H1 (cell line): ENCODE data around the gene TCP11. TPM values are rescaled to one million over a fixed set of nuclear protein-coding genes. Genes with fewer than 3 reads are reported as not detected.

Source experiments
- CTCF ChIA-PET: fragments of 300-600 bp; sonication (Branson Sonifier 250); formaldehyde crosslinking; loops from one replicate; lab custom pipeline; 2021; ENCODE audit not compliant: partially characterized antibody; lab: Charles Lee
- POLR2A ChIA-PET: fragments of 300-600 bp; sonication (Branson Sonifier 250); formaldehyde crosslinking; loops from one replicate; lab custom pipeline; 2021; ENCODE audit warnings: inconsistent platforms; ENCODE audit not compliant: partially characterized antibody; lab: Charles Lee
- DNase-seq, 2 experiments: peaks; one replicate each; pipeline versions ENCODE4 v3.0.0 to v3.0.0-alpha.2; 2010 to 2022; ENCODE audit warnings: low spot score in 2 of 2, low read depth in 1 of 2, mixed read lengths in 1 of 2
- FAIRE-seq: peaks from 2 replicates; lab custom pipeline; 2011; peaks lifted over from hg19 to GRCh38; lab: Jason Lieb, UNC
- H2AFZ ChIP-seq: 2 replicates; pipeline ENCODE4 v1.8.1; 2012; ENCODE audit warnings: low read length, inconsistent platforms
- H2AK5ac ChIP-seq: 2 replicates; pipeline ENCODE4 v1.6.1; 2013; ENCODE audit warnings: low read depth, low read length
- H2BK120ac ChIP-seq: replicated peaks from 2 replicates; pipeline ENCODE3; 2013; ENCODE audit warnings: low read depth, low read length, inconsistent platforms
- H2BK12ac ChIP-seq: 2 replicates; pipeline ENCODE4 v1.6.1; 2013; ENCODE audit warnings: low read depth, low read length
- H2BK15ac ChIP-seq: 2 replicates; pipeline ENCODE4 v1.6.1; 2013; ENCODE audit warnings: low read length
- H2BK20ac ChIP-seq: 2 replicates; pipeline ENCODE4 v1.6.1; 2013; ENCODE audit warnings: low read length
- H2BK5ac ChIP-seq: 2 replicates; pipeline ENCODE4 v1.6.1; 2013; ENCODE audit warnings: low read depth, low read length
- H3K14ac ChIP-seq: 2 replicates; pipeline ENCODE4 v1.6.1; 2013; ENCODE audit warnings: inconsistent platforms; ENCODE audit not compliant: insufficient read length
- H3K18ac ChIP-seq: 2 replicates; pipeline ENCODE4 v1.6.1; 2013; ENCODE audit warnings: low read length; ENCODE audit errors: extremely low read depth
- H3K23ac ChIP-seq: 2 replicates; pipeline ENCODE4 v1.6.1; 2013; ENCODE audit warnings: inconsistent platforms; ENCODE audit not compliant: insufficient read length
- H3K23me2 ChIP-seq: 2 replicates; pipeline ENCODE4 v1.6.1; 2013; ENCODE audit warnings: low read depth, low read length
- H3K27ac ChIP-seq: 2 replicates; pipeline ENCODE4 v1.6.1; 2011; ENCODE audit warnings: low read depth, low read length, inconsistent platforms
- H3K27me3 ChIP-seq, 4 experiments: replicated peaks in 1 of 4; 1 replicate in 1 of 4; 2 replicates in 3 of 4; pipeline versions ENCODE4 v1.6.1 to v1.8.1; 2011 to 2013; ENCODE audit warnings: low read length in 3 of 4, mild to moderate bottlenecking in 3 of 4, inconsistent platforms in 2 of 4, mixed read lengths in 2 of 4, moderate library complexity in 1 of 4; ENCODE audit not compliant: control insufficient read depth in 3 of 4, insufficient read depth in 3 of 4; ENCODE audit errors: extremely low read depth in 1 of 4
- H3K36me3 ChIP-seq, 4 experiments: 2 replicates each; pipeline versions ENCODE4 v1.6.1 to v1.8.1; 2011 to 2013; ENCODE audit warnings: mild to moderate bottlenecking in 4 of 4, low read length in 3 of 4, moderate library complexity in 2 of 4, control low read depth in 1 of 4, inconsistent platforms in 1 of 4; ENCODE audit not compliant: insufficient read depth in 4 of 4, control insufficient read depth in 2 of 4
- H3K4ac ChIP-seq: replicated peaks from 2 replicates; pipeline ENCODE3; 2013; ENCODE audit warnings: low read length, low read depth, mixed read lengths, inconsistent platforms; ENCODE audit not compliant: insufficient read length
- H3K4me1 ChIP-seq, 4 experiments: replicated peaks in 1 of 4; 1 replicate in 1 of 4; 2 replicates in 3 of 4; pipeline versions ENCODE4 v1.6.1 to v1.8.1; 2011 to 2013; ENCODE audit warnings: low read length in 3 of 4, inconsistent platforms in 2 of 4, mixed read lengths in 1 of 4; ENCODE audit not compliant: insufficient read depth in 4 of 4, control insufficient read depth in 3 of 4
- H3K4me2 ChIP-seq, 2 experiments: 2 replicates each; pipeline versions ENCODE4 v1.6.1 to v1.8.1; 2011 to 2013; ENCODE audit warnings: low read depth in 2 of 2, low read length in 2 of 2, control low read depth in 1 of 2, inconsistent platforms in 1 of 2, mild to moderate bottlenecking in 1 of 2; ENCODE audit not compliant: insufficient read depth in 1 of 2
- H3K4me3 ChIP-seq, 4 experiments: fragments of 200-600, 300-600 bp in 1 of 4; sonication (generic), shearing (Covaris generic), sonication (Bioruptor Twin) in 1 of 4; 2 replicates each; pipeline versions ENCODE4 v1.5.1 to v1.8.1; 2011 to 2016; ENCODE audit warnings: low read length in 4 of 4, low read depth in 3 of 4, control low read depth in 2 of 4, inconsistent platforms in 2 of 4, mild to moderate bottlenecking in 2 of 4, mixed read lengths in 1 of 4, moderate library complexity in 1 of 4; ENCODE audit not compliant: insufficient read depth in 2 of 4; ENCODE audit errors: extremely low read depth in 1 of 4
- H3K56ac ChIP-seq: replicated peaks from 2 replicates; pipeline ENCODE3; 2013; ENCODE audit warnings: low read depth, mild to moderate bottlenecking, mixed read lengths, low read length, inconsistent platforms; ENCODE audit not compliant: insufficient read length
- H3K79me1 ChIP-seq: 2 replicates; pipeline ENCODE4 v1.6.1; 2013; ENCODE audit warnings: low read depth, low read length, control low read depth
- H3K79me2 ChIP-seq, 2 experiments: 2 replicates each; pipeline versions ENCODE4 v1.6.1 to v1.8.1; 2012 to 2013; ENCODE audit warnings: low read length in 2 of 2, mild to moderate bottlenecking in 2 of 2, inconsistent platforms in 1 of 2; ENCODE audit not compliant: insufficient read depth in 2 of 2, control insufficient read depth in 1 of 2
- H3K9ac ChIP-seq, 4 experiments: replicated peaks in 1 of 4; 1 replicate in 1 of 4; 2 replicates in 3 of 4; pipeline versions ENCODE4 v1.6.1 to v1.8.1; 2011 to 2013; ENCODE audit warnings: low read depth in 3 of 4, low read length in 3 of 4, control low read depth in 2 of 4, mild to moderate bottlenecking in 2 of 4, moderate library complexity in 2 of 4, inconsistent platforms in 1 of 4; ENCODE audit errors: extremely low read depth in 1 of 4
- H3K9me3 ChIP-seq, 2 experiments: 2 replicates each; pipeline versions ENCODE4 v1.6.1 to v1.8.1; 2012 to 2013; ENCODE audit warnings: mild to moderate bottlenecking in 2 of 2, moderate library complexity in 2 of 2, control low read depth in 1 of 2, inconsistent platforms in 1 of 2, low read depth in 1 of 2, low read length in 1 of 2, mixed read lengths in 1 of 2; ENCODE audit not compliant: insufficient read depth in 2 of 2
- H4K20me1 ChIP-seq, 2 experiments: replicated peaks in 1 of 2; 2 replicates each; pipeline versions ENCODE3 to v1.8.1; 2011 to 2013; ENCODE audit warnings: inconsistent platforms in 2 of 2, low read length in 2 of 2, mild to moderate bottlenecking in 1 of 2; ENCODE audit not compliant: insufficient read depth in 2 of 2, control insufficient read depth in 1 of 2
- H4K5ac ChIP-seq: 2 replicates; pipeline ENCODE4 v1.6.1; 2013; ENCODE audit warnings: low read length, low read depth, mixed read lengths, inconsistent platforms; ENCODE audit not compliant: insufficient read length
- H4K8ac ChIP-seq: 2 replicates; pipeline ENCODE4 v1.8.0; 2013; ENCODE audit warnings: mild to moderate bottlenecking, moderate library complexity, low read length, inconsistent platforms; ENCODE audit not compliant: insufficient read depth; ENCODE audit errors: extremely low read depth
- H4K91ac ChIP-seq: replicated peaks from 2 replicates; pipeline ENCODE3; 2013; ENCODE audit warnings: low read length, mixed read lengths, inconsistent platforms; ENCODE audit not compliant: insufficient read length
- CHD2 ChIP-seq: IDR thresholded peaks from 2 replicates; pipeline ENCODE4 v1.6.1; 2012; ENCODE audit warnings: low read length, improper control_type of control experiment
- CREB1 ChIP-seq: IDR thresholded peaks from 2 replicates; pipeline ENCODE4 v1.6.1; 2012; ENCODE audit warnings: inconsistent platforms
- EZH2 ChIP-seq: fragments of 200-600 bp; sonication (generic); IDR thresholded peaks from 2 replicates; pipeline ENCODE4 v1.7.1; 2012; ENCODE audit warnings: low read depth, mild to moderate bottlenecking, moderate library complexity, low read length, inconsistent platforms; ENCODE audit not compliant: severe bottlenecking
- WGBS, 2 experiments: shearing (Covaris generic) in 1 of 2; methylation state at CpG; one replicate each; pipeline versions ENCODE4 v1.1.6 to v1.1.7; 2013 to 2015; ENCODE audit warnings: low lambda C conversion rate in 2 of 2, mixed read lengths in 2 of 2, inconsistent platforms in 1 of 2, low coverage in 1 of 2, missing lambda C conversion rate in 1 of 2; ENCODE audit not compliant: insufficient replicate concordance in 2 of 2, insufficient coverage in 1 of 2, insufficient read length in 1 of 2; ENCODE audit errors: extremely low coverage in 1 of 2, missing lambda C conversion rate in 1 of 2; 5-methylcytosine and 5-hydroxymethylcytosine counted together
- polyA plus RNA-seq, 7 experiments: library from polyadenylated mRNA; depleted of rRNA in 3 of 7; stranded (reverse) in 5 of 7; unstranded in 2 of 7; fragments of >200 nt in 5 of 7; fragments of 200-250 nt in 2 of 7; gene quantifications; 1 replicate in 5 of 7; 2 replicates in 1 of 7; 4 replicates in 1 of 7; pipeline versions ENCODE4 v1.2.1 to v1.2.3, GENCODE V29; 2011 to 2013; ENCODE audit warnings: missing spikeins in 2 of 7, mixed read lengths in 2 of 7
- total RNA-seq: library from RNA; stranded (reverse); fragmentation: NEBNext Ultra II Directional; extraction: Animal tissue kit (Norgen Biotek cat#: 25700); gene quantifications from 2 replicates; pipeline ENCODE4 v1.2.1, GENCODE V29; 2021

TCP11 gene
- total and polyA plus RNA-seq, 2 of the 8 experiments (the other 6 are each of a cell fraction or from before 2014, with no cell fraction given): 0.11 TPM; not detected in 1

DNA sequence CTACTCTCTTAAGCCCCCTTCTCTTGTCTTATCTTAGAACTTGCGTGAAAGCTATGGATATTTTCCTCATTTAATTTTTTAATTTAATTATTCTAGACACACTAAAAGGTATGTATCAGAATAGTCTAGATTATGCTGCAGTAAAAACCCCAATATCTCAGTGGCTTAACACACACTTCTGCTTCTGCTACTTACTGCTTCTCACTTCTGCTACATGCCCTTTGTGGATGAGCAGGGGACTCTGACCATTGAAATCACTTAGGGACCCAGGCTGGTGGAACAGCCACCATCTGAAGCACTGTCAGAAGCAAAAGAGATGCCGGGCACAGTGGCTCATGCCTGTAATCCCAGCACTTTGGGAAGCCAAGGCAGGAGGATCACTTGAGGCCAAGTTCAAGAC, 45.4 kb upstream of the TCP11 start:
- H4K8ac ChIP-seq: no peak overlapping the region
- no peaks in the 10 kb centered on the region; the same call in 1 of the 2 replicates for H3K23me2 ChIP-seq
- ChIA-PET CTCF (interaction anchor here (0.6 to 2.6 kb wide), 12 partner anchors 15 to 457 kb away, joined by 3 to 20 read pairs (median 4); partner anchors contain the start of gene TCP11), POLR2A (no interaction called here)
- H3K4me2 ChIP-seq: no peak overlapping the region
- H2BK20ac ChIP-seq: no peak overlapping the region
- peaks cover 0 to 5% (median 4%) of the 10 kb centered on the region in 4 experiments; a peak in 5 of 7 replicates for H3K4me1 ChIP-seq
- no peak overlapping the region for H4K5ac ChIP-seq
- no peaks in the 10 kb centered on the region for H4K20me1 ChIP-seq
- no peak overlapping the region for H4K91ac ChIP-seq
- H3K56ac ChIP-seq: no peak overlapping the region
- H3K14ac ChIP-seq: no peak overlapping the region
- no peak overlapping the region for H2AFZ ChIP-seq
- no peak overlapping the region for H3K9ac ChIP-seq
- no peak overlapping the region for H2BK15ac ChIP-seq
- H3K79me2 ChIP-seq: no peaks in the 10 kb centered on the region
- no peak overlapping the region for H3K27ac ChIP-seq
- H2BK12ac ChIP-seq: no peak overlapping the region
- H3K4ac ChIP-seq: no peak overlapping the region
- 92% methylated on average over 2 of the region's 2 CpGs; no CpG with 5 or more reads in 1 of the 2 experiments for WGBS, 2 experiments
- no peaks in the 10 kb centered on the region for H3K79me1 ChIP-seq
- DNase-seq (no peak), FAIRE-seq (no peak)
- H2BK5ac ChIP-seq: no peak overlapping the region
- no peaks in the 10 kb centered on the region for H3K36me3 ChIP-seq
- H3K9me3 ChIP-seq: no peaks in the 10 kb centered on the region
- no peak overlapping the region for H2AK5ac ChIP-seq
- H3K27me3 ChIP-seq: peaks cover 0 to 12% (median 4%) of the 10 kb centered on the region in 4 experiments; a peak in 4 of 7 replicates
- no peak overlapping the region for H3K4me3 ChIP-seq
- H3K23ac ChIP-seq: no peak overlapping the region
- no peak overlapping the region for H2BK120ac ChIP-seq
- H3K18ac ChIP-seq: no peak overlapping the region
- TF ChIP-seq EZH2: no peak
- no peak for TF ChIP-seq CHD2
- no peak for TF ChIP-seq CREB1
